CD8-positive, alpha-beta memory T cell (primary cell): Measurements from ENCODE around the gene NSUN2. TPM values are rescaled to one million over a fixed set of nuclear protein-coding genes. Genes with fewer than 3 reads are reported as not detected.
A peak's percentile ranks its signal among the peaks of the same experiment; 100 is the strongest.

Source experiments
- CTCF ChIA-PET: fragments of 350-600 bp; sonication (Branson Sonifier 250); formaldehyde crosslinking; loops from one replicate; lab custom pipeline; 2021; ENCODE audit warnings: antibody characterized with exemption; lab: Charles Lee
- POLR2A ChIA-PET: fragments of 350-600 bp; sonication (Branson Sonifier 250); formaldehyde crosslinking; loops from one replicate; lab custom pipeline; 2021; ENCODE audit warnings: antibody characterized with exemption; lab: Charles Lee
- DNase-seq, 5 donors: peaks; one replicate each; pipeline versions ENCODE4 v3.0.0 to v3.0.0-alpha.2; 2020 to 2022; ENCODE audit warnings: mixed read lengths in 1 of 5
- H3K27ac ChIP-seq: one replicate; pipeline ENCODE4 v1.7.0; 2013; ENCODE audit warnings: low read depth, mild to moderate bottlenecking, low read length, moderate library complexity
- H3K27me3 ChIP-seq: 2 replicates; pipeline ENCODE4 v1.7.0; 2013; ENCODE audit warnings: low read length, mild to moderate bottlenecking; ENCODE audit not compliant: insufficient read depth, poor library complexity, severe bottlenecking
- H3K36me3 ChIP-seq: 2 replicates; pipeline ENCODE4 v1.7.0; 2013; ENCODE audit warnings: mild to moderate bottlenecking, low read length, moderate library complexity; ENCODE audit not compliant: insufficient read depth
- H3K4me1 ChIP-seq: 2 replicates; pipeline ENCODE4 v1.7.0; 2013; ENCODE audit warnings: mild to moderate bottlenecking, low read length, moderate library complexity; ENCODE audit not compliant: insufficient read depth
- H3K4me3 ChIP-seq: 2 replicates; pipeline ENCODE4 v1.7.0; 2013; ENCODE audit warnings: mild to moderate bottlenecking, low read length
- H3K9me3 ChIP-seq: 2 replicates; pipeline ENCODE4 v1.7.0; 2013; ENCODE audit warnings: mild to moderate bottlenecking, low read length
- H3K27ac Mint-ChIP-seq, 8 donors: one replicate each; pipeline ENCODE4 v1.8.0; 2020 to 2021; ENCODE audit warnings: mixed read lengths in 8 of 8, mild to moderate bottlenecking in 6 of 8, inconsistent platforms in 3 of 8, moderate library complexity in 3 of 8
- H3K27me3 Mint-ChIP-seq, 2 donors: one replicate each; pipeline ENCODE4 v1.8.0; 2020 to 2021; ENCODE audit warnings: mixed read lengths in 2 of 2, mild to moderate bottlenecking in 1 of 2, moderate library complexity in 1 of 2
- H3K36me3 Mint-ChIP-seq, 3 donors: one replicate each; pipeline ENCODE4 v1.8.0; 2020 to 2021; ENCODE audit warnings: mixed read lengths in 3 of 3, inconsistent platforms in 1 of 3, mild to moderate bottlenecking in 1 of 3
- H3K4me1 Mint-ChIP-seq, 3 donors: one replicate each; pipeline ENCODE4 v1.8.0; 2020 to 2021; ENCODE audit warnings: mixed read lengths in 3 of 3, inconsistent platforms in 1 of 3, mild to moderate bottlenecking in 1 of 3
- H3K4me3 Mint-ChIP-seq, 7 donors: one replicate each; pipeline ENCODE4 v1.8.0; 2020 to 2021; ENCODE audit warnings: mixed read lengths in 7 of 7, mild to moderate bottlenecking in 6 of 7, moderate library complexity in 4 of 7, inconsistent platforms in 2 of 7
- H3K9me3 Mint-ChIP-seq, 5 donors: one replicate each; pipeline ENCODE4 v1.8.0; 2020 to 2022; ENCODE audit warnings: mixed read lengths in 5 of 5, mild to moderate bottlenecking in 3 of 5, moderate library complexity in 2 of 5, inconsistent platforms in 1 of 5
- polyA plus RNA-seq: library from polyadenylated mRNA; unstranded; fragments of 300-500 nt; fragmentation: Illumina TruSeq; gene quantifications from one replicate; pipeline ENCODE4 v1.2.3, GENCODE V29; 2021
- total RNA-seq, 2 experiments: library from RNA; stranded (reverse); gene quantifications; one replicate each; pipeline ENCODE4 v1.2.3, GENCODE V29; 2021

Gene NSUN2
- total and polyA plus RNA-seq, 3 experiments from 2014 or later: 40.5 to 124 (median 120) TPM

- Histone ChIP-seq H3K27ac (peak overlapping the region; percentile 94), H3K27me3 (no peaks in the 10 kb centered on the region), H3K4me1 (peaks cover 19% of the 10 kb centered on the region), H3K36me3 (no peaks in the 10 kb centered on the region), H3K9me3 (no peaks in the 10 kb centered on the region), H3K4me3 (peak overlapping the region; percentile 90)
- ChIA-PET POLR2A (interaction anchor here (1.0 to 2.5 kb wide), 6 partner anchors 8 to 1211 kb away, joined by 3 to 20 read pairs (median 5); partner anchors contain the start of genes MED10 and TENT4A), CTCF (interaction anchor here (0.9 to 1.9 kb wide), 4 partner anchors 80 to 113 kb away, joined by 4 to 7 read pairs (median 4); partner anchors contain the start of gene TENT4A)
- DNase-seq: no peak
- H3K4me3 Mint-ChIP-seq: peak overlapping the region; percentile 88 to 98 (median 95)
- peaks cover 0 to 2% of the 10 kb centered on the region in 2 donors for H3K27me3 Mint-ChIP-seq
- H3K36me3 Mint-ChIP-seq: peaks cover 4 to 48% (median 10%) of the 10 kb centered on the region in 3 donors
- H3K27ac Mint-ChIP-seq: peak overlapping the region; percentile 18 to 100 (median 97)
- H3K9me3 Mint-ChIP-seq: no peaks in the 10 kb centered on the region
- H3K4me1 Mint-ChIP-seq: peaks cover 43 to 63% (median 52%) of the 10 kb centered on the region in 3 donors
Measured at GRCh38 chr5:6632324-6632887, 438 bp downstream of the NSUN2 start.

- CTCF ChIA-PET: interaction anchor here (0.6 to 1.8 kb wide), 2 partner anchors 85 to 91 kb away, joined by 3 to 4 read pairs; no protein-coding TSS in a partner anchor
- H3K9me3 ChIP-seq: no peaks in the 10 kb centered on the region
- peak overlapping the region; percentile 94 for H3K27ac ChIP-seq
- peak overlapping the region; percentile 90 for H3K4me3 ChIP-seq
- peak overlapping the region in 7 of 8 donors; percentile 6 to 99 (median 72) for H3K27ac Mint-ChIP-seq
- no peak for DNase-seq
- POLR2A ChIA-PET: interaction anchor here (2.5 kb wide), 1 partner anchor 81 kb away, joined by 20 read pairs; the partner anchor contains the start of gene TENT4A
- peaks cover 3% of the 10 kb centered on the region for H3K36me3 ChIP-seq
- H3K27me3 ChIP-seq: no peaks in the 10 kb centered on the region
- H3K4me1 ChIP-seq: peaks cover 19% of the 10 kb centered on the region
- H3K4me1 Mint-ChIP-seq: peaks cover 44 to 71% (median 55%) of the 10 kb centered on the region in 3 donors
- peaks cover 0 to 2% of the 10 kb centered on the region in 2 donors for H3K27me3 Mint-ChIP-seq
- peaks cover 4 to 55% (median 10%) of the 10 kb centered on the region in 3 donors for H3K36me3 Mint-ChIP-seq
- no peaks in the 10 kb centered on the region for H3K9me3 Mint-ChIP-seq
- H3K4me3 Mint-ChIP-seq: peak overlapping the region; percentile 88 to 98 (median 95)
Measured at GRCh38 chr5:6631441-6631840, 1.4 kb downstream of the NSUN2 start.

- Histone ChIP-seq H3K27me3 (no peaks in the 10 kb centered on the region), H3K9me3 (no peaks in the 10 kb centered on the region), H3K4me3 (no peak overlapping the region), H3K4me1 (peaks cover 10% of the 10 kb centered on the region), H3K36me3 (peaks cover 35% of the 10 kb centered on the region), H3K27ac (no peak overlapping the region)
- POLR2A ChIA-PET: no interaction called here
- DNase-seq: no peak
- CTCF ChIA-PET: no interaction called here
- H3K4me1 Mint-ChIP-seq: peaks cover 50 to 77% (median 72%) of the 10 kb centered on the region in 3 donors
- H3K27me3 Mint-ChIP-seq: no peaks in the 10 kb centered on the region
- H3K4me3 Mint-ChIP-seq: no peak overlapping the region
- peaks cover 39 to 87% (median 41%) of the 10 kb centered on the region in 3 donors for H3K36me3 Mint-ChIP-seq
- H3K9me3 Mint-ChIP-seq: peaks cover 4 to 16% (median 8%) of the 10 kb centered on the region in 5 donors
- peak overlapping the region in 3 of 8 donors; percentile 17 to 48 (median 29) for H3K27ac Mint-ChIP-seq
Measured at GRCh38 chr5:6626508-6626907, 6.3 kb downstream of the NSUN2 start.

GRCh38 chr5:6623941-6624340 is 8.9 kb downstream of the NSUN2 start:
- H3K4me3 Mint-ChIP-seq: peak overlapping the region in 2 of 7 donors; percentile 2 to 3
- CTCF ChIA-PET: no interaction called here

GRCh38 chr5:6623228-6623627 is 9.6 kb downstream of the NSUN2 start:
- Histone ChIP-seq H3K27ac (no peak overlapping the region), H3K27me3 (no peaks in the 10 kb centered on the region), H3K4me1 (no peaks in the 10 kb centered on the region), H3K36me3 (peaks cover 62% of the 10 kb centered on the region), H3K4me3 (no peak overlapping the region), H3K9me3 (no peaks in the 10 kb centered on the region)
- CTCF ChIA-PET: no interaction called here
- H3K27me3 Mint-ChIP-seq: no peaks in the 10 kb centered on the region
- POLR2A ChIA-PET: no interaction called here
- no peak overlapping the region for H3K4me3 Mint-ChIP-seq
- H3K27ac Mint-ChIP-seq: peak overlapping the region in 1 of 8 donors; percentile 69
- H3K9me3 Mint-ChIP-seq: peaks cover 4 to 16% (median 8%) of the 10 kb centered on the region in 5 donors
- peaks cover 38 to 84% (median 46%) of the 10 kb centered on the region in 3 donors for H3K36me3 Mint-ChIP-seq
- no peak for DNase-seq
- peaks cover 30 to 50% (median 46%) of the 10 kb centered on the region in 3 donors for H3K4me1 Mint-ChIP-seq

More at GRCh38 chr5:6623941-6624340, 8.9 kb downstream of the NSUN2 start:
- Mint-ChIP-seq H3K9me3 (peaks cover 4 to 16% (median 8%) of the 10 kb centered on the region in 5 donors), H3K36me3 (peaks cover 38 to 86% (median 46%) of the 10 kb centered on the region in 3 donors), H3K27me3 (no peaks in the 10 kb centered on the region), H3K4me1 (peaks cover 31 to 55% (median 53%) of the 10 kb centered on the region in 3 donors), H3K27ac (no peak overlapping the region)
- peaks cover 56% of the 10 kb centered on the region for H3K36me3 ChIP-seq
- DNase-seq: no peak
- POLR2A ChIA-PET: interaction anchor here (1.6 kb wide), 1 partner anchor 9 kb away, joined by 3 read pairs; the partner anchor contains the start of gene NSUN2
- H3K27ac ChIP-seq: no peak overlapping the region
- H3K4me3 ChIP-seq: no peak overlapping the region
- H3K9me3 ChIP-seq: no peaks in the 10 kb centered on the region
- peaks cover under 1% of the 10 kb centered on the region for H3K4me1 ChIP-seq
- no peaks in the 10 kb centered on the region for H3K27me3 ChIP-seq

- Histone ChIP-seq H3K4me3 (no peak overlapping the region), H3K9me3 (no peaks in the 10 kb centered on the region), H3K36me3 (peaks cover 83% of the 10 kb centered on the region), H3K4me1 (no peaks in the 10 kb centered on the region), H3K27ac (no peak overlapping the region), H3K27me3 (no peaks in the 10 kb centered on the region)
- peaks cover 19 to 94% (median 38%) of the 10 kb centered on the region in 3 donors for H3K36me3 Mint-ChIP-seq
- ChIA-PET CTCF (no interaction called here), POLR2A (no interaction called here)
- no peak overlapping the region for H3K4me3 Mint-ChIP-seq
- H3K27ac Mint-ChIP-seq: peak overlapping the region in 1 of 8 donors; percentile 74
- no peak for DNase-seq
- H3K4me1 Mint-ChIP-seq: peaks cover 22 to 43% (median 35%) of the 10 kb centered on the region in 3 donors
- H3K27me3 Mint-ChIP-seq: peaks cover 0 to 2% of the 10 kb centered on the region in 2 donors
- H3K9me3 Mint-ChIP-seq: no peaks in the 10 kb centered on the region
Measured at GRCh38 chr5:6616632-6617031, 16.2 kb downstream of the NSUN2 start.

- Histone ChIP-seq H3K9me3 (no peaks in the 10 kb centered on the region), H3K36me3 (peaks cover 84% of the 10 kb centered on the region), H3K27me3 (no peaks in the 10 kb centered on the region), H3K27ac (no peak overlapping the region), H3K4me1 (no peaks in the 10 kb centered on the region), H3K4me3 (no peak overlapping the region)
- peaks cover 0 to 2% of the 10 kb centered on the region in 2 donors for H3K27me3 Mint-ChIP-seq
- no peak for DNase-seq
- no peaks in the 10 kb centered on the region for H3K9me3 Mint-ChIP-seq
- peaks cover 18 to 40% (median 33%) of the 10 kb centered on the region in 3 donors for H3K4me1 Mint-ChIP-seq
- H3K4me3 Mint-ChIP-seq: no peak overlapping the region
- H3K36me3 Mint-ChIP-seq: peaks cover 17 to 93% (median 42%) of the 10 kb centered on the region in 3 donors
- CTCF ChIA-PET: interaction anchor here (0.8 kb wide), 1 partner anchor 86 kb away, joined by 3 read pairs; no protein-coding TSS in a partner anchor
- H3K27ac Mint-ChIP-seq: peak overlapping the region in 2 of 8 donors; percentile 25 to 43
- POLR2A ChIA-PET: no interaction called here
Measured at GRCh38 chr5:6615034-6615815, 17.6 kb downstream of the NSUN2 start.
